Kidney (tissue), 14 donors: ENCODE measurements around the gene SNW1. TPM values are rescaled to one million over a fixed set of nuclear protein-coding genes. Genes with fewer than 3 reads are reported as not detected.

Experiments used
- DNase-seq, 5 donors: peaks; one replicate each; pipeline ENCODE4 v3.0.0-alpha.2; 2013 to 2020
- FAIRE-seq: peaks from 2 replicates; lab custom pipeline; 2012; peaks lifted over from hg19 to GRCh38; lab: Jason Lieb, UNC
- H3K27ac ChIP-seq, 2 donors: one replicate each; pipeline ENCODE4 v1.7.0; 2013; ENCODE audit warnings: low read depth in 2 of 2, low read length in 2 of 2, inconsistent platforms in 1 of 2
- H3K27me3 ChIP-seq: one replicate; pipeline ENCODE4 v1.7.1; 2013; ENCODE audit warnings: low read length, inconsistent platforms; ENCODE audit not compliant: control insufficient read depth, insufficient read depth
- H3K36me3 ChIP-seq, 3 donors: one replicate each; pipeline versions ENCODE4 v1.7.0 to v1.7.1; 2013; ENCODE audit warnings: low read length in 3 of 3, control low read depth in 1 of 3, inconsistent platforms in 1 of 3; ENCODE audit not compliant: insufficient read depth in 3 of 3, control insufficient read depth in 2 of 3
- H3K4me1 ChIP-seq, 3 donors: one replicate each; pipeline versions ENCODE4 v1.7.0 to v1.7.1; 2013; ENCODE audit warnings: low read length in 3 of 3, inconsistent platforms in 1 of 3, low read depth in 1 of 3; ENCODE audit not compliant: control insufficient read depth in 2 of 3, insufficient read depth in 2 of 3
- H3K4me3 ChIP-seq, 3 donors: one replicate each; pipeline versions ENCODE4 v1.7.0 to v1.8.1; 2013; ENCODE audit warnings: low read length in 3 of 3, control low read depth in 1 of 3, inconsistent platforms in 1 of 3
- H3K9ac ChIP-seq, 3 donors: one replicate each; pipeline versions ENCODE4 v1.7.0 to v1.7.1; 2013; ENCODE audit warnings: low read length in 3 of 3, control low read depth in 1 of 3, inconsistent platforms in 1 of 3
- H3K9me3 ChIP-seq, 3 donors: one replicate each; pipeline versions ENCODE4 v1.7.0 to v1.7.1; 2013; ENCODE audit warnings: low read length in 3 of 3, control low read depth in 1 of 3, inconsistent platforms in 1 of 3; ENCODE audit not compliant: control insufficient read depth in 2 of 3, insufficient read depth in 1 of 3
- intact Hi-C: fragments of 100-400 bp; cut with DNase I; formaldehyde crosslinking; loops from one replicate; pipeline ENCODE4 v1.11.1; 2022
- polyA plus RNA-seq: library from polyadenylated mRNA; stranded (reverse); fragments of 350-450 nt; fragmentation: Illumina TruSeq; extraction: RNeasy Lipid Tissue Mini Kit (QIAGEN cat#74804); gene quantifications from one replicate; pipeline ENCODE4 v1.2.3, GENCODE V29; 2014; ENCODE audit warnings: low read depth, low replicate concordance; ENCODE audit not compliant: insufficient read depth
- total RNA-seq: library from RNA; stranded (reverse); fragmentation: NEBNext Ultra II Directional; extraction: Animal tissue kit (Norgen Biotek cat#: 25700); gene quantifications from one replicate; pipeline ENCODE4 v1.2.1, GENCODE V29; 2021
- TF ChIP-seq, protein P1 (sequence below): IDR thresholded peaks from 3 replicates; pipeline ENCODE4 v1.5.1; 2012; ENCODE audit warnings: mild to moderate bottlenecking, moderate library complexity, borderline replicate concordance; ENCODE audit not compliant: insufficient read depth; ENCODE audit errors: extremely low read depth
- donor health status: control.
- donor health status: control.
- donor health status: control.
- donor health status: control.
- donor health status: control.
- donor health status: DM: yes; HTN: yes; CAD: no.
- donor health status: Normal renal cell carcinoma (clear cell type).

SNW1 gene
- total and polyA plus RNA-seq, 2 donors from 2014 or later, result 37.8 to 63.9 TPM

DNA sequence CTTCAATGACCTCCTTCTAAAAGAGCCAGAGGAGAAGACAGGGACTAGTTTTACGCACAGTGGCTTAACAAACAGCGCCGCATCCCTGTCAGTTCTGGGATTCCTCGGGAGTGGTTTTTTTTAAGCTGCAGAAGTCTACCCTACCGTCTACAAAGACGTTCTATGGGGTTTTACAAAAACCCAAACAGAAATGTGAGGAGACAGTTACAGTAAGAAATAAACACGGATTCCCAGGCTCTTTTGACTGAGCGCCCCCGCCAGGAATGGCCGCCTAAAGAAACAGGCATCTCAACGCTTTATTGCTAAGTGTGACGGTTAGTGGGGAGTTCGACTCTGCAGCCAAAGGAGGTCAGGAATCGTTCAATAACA is 53.6 kb downstream of the SNW1 start:
- intact Hi-C loops, result no loop called here
- FAIRE-seq, result no peak
- H3K9me3 ChIP-seq, result no peaks in the 10 kb centered on the region
- peaks cover 8 to 23% (median 8%) of the 10 kb centered on the region in 3 donors for H3K4me1 ChIP-seq
- no peaks in the 10 kb centered on the region for H3K27me3 ChIP-seq
- H3K4me3 ChIP-seq, result peak overlapping the region; percentile 78 to 98 (median 97)
- TF ChIP-seq, protein P1, sequence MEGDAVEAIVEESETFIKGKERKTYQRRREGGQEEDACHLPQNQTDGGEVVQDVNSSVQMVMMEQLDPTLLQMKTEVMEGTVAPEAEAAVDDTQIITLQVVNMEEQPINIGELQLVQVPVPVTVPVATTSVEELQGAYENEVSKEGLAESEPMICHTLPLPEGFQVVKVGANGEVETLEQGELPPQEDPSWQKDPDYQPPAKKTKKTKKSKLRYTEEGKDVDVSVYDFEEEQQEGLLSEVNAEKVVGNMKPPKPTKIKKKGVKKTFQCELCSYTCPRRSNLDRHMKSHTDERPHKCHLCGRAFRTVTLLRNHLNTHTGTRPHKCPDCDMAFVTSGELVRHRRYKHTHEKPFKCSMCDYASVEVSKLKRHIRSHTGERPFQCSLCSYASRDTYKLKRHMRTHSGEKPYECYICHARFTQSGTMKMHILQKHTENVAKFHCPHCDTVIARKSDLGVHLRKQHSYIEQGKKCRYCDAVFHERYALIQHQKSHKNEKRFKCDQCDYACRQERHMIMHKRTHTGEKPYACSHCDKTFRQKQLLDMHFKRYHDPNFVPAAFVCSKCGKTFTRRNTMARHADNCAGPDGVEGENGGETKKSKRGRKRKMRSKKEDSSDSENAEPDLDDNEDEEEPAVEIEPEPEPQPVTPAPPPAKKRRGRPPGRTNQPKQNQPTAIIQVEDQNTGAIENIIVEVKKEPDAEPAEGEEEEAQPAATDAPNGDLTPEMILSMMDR, result no peak
- peaks cover 6 to 17% (median 14%) of the 10 kb centered on the region in 3 donors for H3K36me3 ChIP-seq
- peak overlapping the region; percentile 44 to 89 (median 77) for H3K9ac ChIP-seq
- H3K27ac ChIP-seq, result peak overlapping the region in 1 of 2 donors; percentile 34
- peak in 3 of 5 donors; percentile 28 to 75 (median 52) for DNase-seq

GRCh38 chr14:77691259-77691658 is 69.7 kb downstream of the SNW1 start:
- DNase-seq (no peak), FAIRE-seq (no peak)
- no peak overlapping the region for H3K4me3 ChIP-seq
- H3K36me3 ChIP-seq, result peaks cover 0 to 14% (median 7%) of the 10 kb centered on the region in 3 donors
- H3K9me3 ChIP-seq, result no peaks in the 10 kb centered on the region
- TF ChIP-seq, protein P1, result no peak
- no peak overlapping the region for H3K9ac ChIP-seq
- no peaks in the 10 kb centered on the region for H3K27me3 ChIP-seq
- H3K27ac ChIP-seq, result no peak overlapping the region
- intact Hi-C loops, result loop anchor here (10.0 kb wide), 1 partner anchor 216 kb away; no protein-coding TSS in a partner anchor
- no peaks in the 10 kb centered on the region for H3K4me1 ChIP-seq

DNA sequence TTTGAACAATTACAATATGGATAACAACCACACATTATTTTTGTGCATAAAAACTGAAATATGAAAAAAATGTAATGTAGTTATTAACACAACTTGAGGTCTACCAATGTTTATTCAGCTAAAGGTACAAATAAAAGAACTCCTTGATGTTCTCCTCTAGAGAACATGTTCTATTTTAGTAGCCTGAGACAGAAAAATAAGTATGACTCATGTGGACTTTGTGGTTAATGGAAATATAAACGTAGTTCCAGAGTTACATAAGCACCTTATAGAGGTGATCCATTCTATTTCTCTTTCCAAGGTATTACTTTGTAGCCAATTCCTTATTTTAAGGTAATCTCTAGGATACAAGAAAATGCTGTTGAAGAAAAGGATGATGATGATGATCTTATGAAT is 78.8 kb downstream of the SNW1 start:
- DNase-seq (no peak), FAIRE-seq (no peak)
- H3K27ac ChIP-seq, result no peak overlapping the region
- peaks cover 2 to 15% (median 5%) of the 10 kb centered on the region in 3 donors for H3K36me3 ChIP-seq
- peaks cover 0 to 2% (median 0%) of the 10 kb centered on the region in 3 donors for H3K4me1 ChIP-seq
- intact Hi-C loops, result no loop called here
- no peak overlapping the region for H3K4me3 ChIP-seq
- no peak overlapping the region for H3K9ac ChIP-seq
- no peaks in the 10 kb centered on the region for H3K9me3 ChIP-seq
- TF ChIP-seq, protein P1, result no peak
- H3K27me3 ChIP-seq, result no peaks in the 10 kb centered on the region
